NCI-H345 treated with DMSO at 0.1 percent for 48 hours (cell line): Measurements from ENCODE around the gene ASCC3.

Experiments used
- DNase-seq: peaks from one replicate; lab custom pipeline; 2025; ENCODE audit not compliant: unreplicated experiment; lab: John Stamatoyannopoulos, UW

The ASCC3 gene

GRCh38 chr6:100504786-100505737 is 376.1 kb downstream of the ASCC3 start:
- DNase-seq: no peak

GRCh38 chr6:100503043-100503705 is 378.0 kb downstream of the ASCC3 start:
- no peak for DNase-seq

- DNase-seq: no peak
Measured at GRCh38 chr6:100493206-100493888, 387.8 kb downstream of the ASCC3 start.

- no peak for DNase-seq
Measured at GRCh38 chr6:100491952-100492670, 389.0 kb downstream of the ASCC3 start.

GRCh38 chr6:100490065-100490464 is 391.1 kb downstream of the ASCC3 start:
- DNase-seq: no peak

GRCh38 chr6:100488244-100488643 is 392.9 kb downstream of the ASCC3 start:
- no peak for DNase-seq

- DNase-seq: no peak
Measured at GRCh38 chr6:100487638-100488037, 393.5 kb downstream of the ASCC3 start.

- no peak for DNase-seq
Measured at GRCh38 chr6:100485268-100485667, 395.9 kb downstream of the ASCC3 start.

GRCh38 chr6:100484474-100484873 is 396.7 kb downstream of the ASCC3 start:
- no peak for DNase-seq

GRCh38 chr6:100482698-100483097 is 398.4 kb downstream of the ASCC3 start:
- DNase-seq: peak; percentile 3

GRCh38 chr6:100479179-100480035 is 401.7 kb downstream of the ASCC3 start:
- no peak for DNase-seq

GRCh38 chr6:100475554-100476320 is 405.4 kb downstream of the ASCC3 start:
- DNase-seq: no peak

- DNase-seq: no peak
Measured at GRCh38 chr6:100473182-100473581, 407.9 kb downstream of the ASCC3 start.

GRCh38 chr6:100472674-100473073 is 408.5 kb downstream of the ASCC3 start:
- no peak for DNase-seq

- no peak for DNase-seq
Measured at GRCh38 chr6:100470422-100471120, 410.6 kb downstream of the ASCC3 start.

GRCh38 chr6:100469101-100469859 is 411.8 kb downstream of the ASCC3 start:
- DNase-seq: no peak

- no peak for DNase-seq
Measured at GRCh38 chr6:100468016-100468622, 413.0 kb downstream of the ASCC3 start.
